Uterus (tissue), 4 donors: ENCODE measurements around the gene JAZF1. TPM values are rescaled to one million over a fixed set of nuclear protein-coding genes. Genes with fewer than 3 reads are reported as not detected.
A peak's percentile ranks its signal among the peaks of the same experiment; 100 is the strongest.

Experiments
- DNase-seq, 2 donors: peaks; one replicate each; pipeline ENCODE4 v3.0.0-alpha.2; 2019 to 2020
- H3K27ac ChIP-seq, 2 donors: fragments of 200-600 bp; sonication (generic); 1 replicate in 1 of 2; 2 replicates in 1 of 2; pipeline ENCODE4 v1.5.1; 2016 to 2018
- H3K27me3 ChIP-seq, 2 donors: fragments of 200-600 bp; sonication (generic); one replicate each; pipeline ENCODE4 v1.5.1; 2018 to 2019; ENCODE audit warnings: control low read depth in 1 of 2
- H3K36me3 ChIP-seq, 2 donors: fragments of 200-600 bp; sonication (generic); one replicate each; pipeline ENCODE4 v1.5.1; 2019; ENCODE audit warnings: control low read depth in 1 of 2
- H3K4me1 ChIP-seq, 2 donors: fragments of 200-600 bp; sonication (generic); one replicate each; pipeline ENCODE4 v1.5.1; 2018 to 2019; ENCODE audit warnings: control low read depth in 1 of 2
- H3K4me3 ChIP-seq, 2 donors: fragments of 200-600 bp; sonication (generic); 1 replicate in 1 of 2; 2 replicates in 1 of 2; pipeline ENCODE4 v1.5.1; 2018 to 2019; ENCODE audit warnings: mild to moderate bottlenecking in 1 of 2
- H3K9me3 ChIP-seq, 2 donors: fragments of 200-600 bp; sonication (generic); one replicate each; pipeline ENCODE4 v1.5.1; 2019; ENCODE audit warnings: control low read depth in 1 of 2
- CTCF ChIP-seq, 4 experiments: fragments of 200-600 bp in 2 of 4; fragments of 450-650 bp in 2 of 4; sonication (generic) in 2 of 4; IDR thresholded peaks; one replicate each; pipeline ENCODE4 v1.5.1; 2016 to 2019; ENCODE audit warnings: antibody characterized with exemption in 4 of 4, mild to moderate bottlenecking in 2 of 4, moderate library complexity in 1 of 4
- POLR2A ChIP-seq, 2 donors: fragments of 450-650 bp; IDR thresholded peaks; one replicate each; pipeline ENCODE4 v1.6.1; 2016; ENCODE audit warnings: antibody characterized with exemption in 2 of 2, mild to moderate bottlenecking in 1 of 2, moderate library complexity in 1 of 2
- intact Hi-C: fragments of 100-400 bp; cut with DNase I; formaldehyde crosslinking; loops from one replicate; pipeline ENCODE4 v1.15.1; 2023; ENCODE audit warnings: low total_unique reads
- total RNA-seq, 4 donors: library from RNA; depleted of rRNA in 3 of 4; stranded (reverse); fragments of >200 nt in 3 of 4; gene quantifications; one replicate each; pipeline versions ENCODE4 v1.1.0 to v1.2.4, GENCODE V29; 2014 to 2023
- donor health status: DM: yes; HTN: yes; CAD: no.

JAZF1 gene
- total RNA-seq, 4 donors from 2014 or later: 27.6 to 58.5 (median 34.4) TPM

GRCh38 chr7:28067171-28067570 is 113.4 kb downstream of the JAZF1 start:
- TF ChIP-seq CTCF (IDR thresholded peaks at IDR 0.05) (no peak), POLR2A (IDR thresholded peaks at IDR 0.05) (no peak)
- intact Hi-C loops: no loop called here
- no peaks in the 10 kb centered on the region for H3K36me3 ChIP-seq
- H3K27me3 ChIP-seq: no peaks in the 10 kb centered on the region
- H3K27ac ChIP-seq: peak overlapping the region; percentile 86 to 89
- no peak for DNase-seq
- H3K4me1 ChIP-seq: peaks cover 0 to 44% of the 10 kb centered on the region in 2 donors
- H3K9me3 ChIP-seq: no peaks in the 10 kb centered on the region
- no peak overlapping the region for H3K4me3 ChIP-seq

- intact Hi-C loops: no loop called here
- Histone ChIP-seq H3K9me3 (no peaks in the 10 kb centered on the region), H3K36me3 (no peaks in the 10 kb centered on the region), H3K27ac (peak overlapping the region; percentile 86 to 89), H3K4me3 (peak overlapping the region in 1 of 2 donors; percentile 4), H3K27me3 (no peaks in the 10 kb centered on the region), H3K4me1 (peaks cover 0 to 38% of the 10 kb centered on the region in 2 donors)
- TF ChIP-seq POLR2A (IDR thresholded peaks at IDR 0.05): no peak
- TF ChIP-seq CTCF (IDR thresholded peaks at IDR 0.05): no peak
- no peak for DNase-seq
Measured at GRCh38 chr7:28065721-28066285, 114.8 kb downstream of the JAZF1 start.

GRCh38 chr7:28065308-28065707 is 115.3 kb downstream of the JAZF1 start:
- no peaks in the 10 kb centered on the region for H3K9me3 ChIP-seq
- H3K27me3 ChIP-seq: no peaks in the 10 kb centered on the region
- DNase-seq: peak; percentile 40 to 64
- peak overlapping the region; percentile 86 to 89 for H3K27ac ChIP-seq
- TF ChIP-seq CTCF (IDR thresholded peaks at IDR 0.05) (no peak), POLR2A (IDR thresholded peaks at IDR 0.05) (no peak)
- peak overlapping the region in 1 of 2 donors; percentile 4 for H3K4me3 ChIP-seq
- H3K36me3 ChIP-seq: no peaks in the 10 kb centered on the region
- intact Hi-C loops: no loop called here
- H3K4me1 ChIP-seq: peaks cover 0 to 38% of the 10 kb centered on the region in 2 donors

GRCh38 chr7:28064437-28064836 is 116.2 kb downstream of the JAZF1 start:
- H3K27me3 ChIP-seq: no peaks in the 10 kb centered on the region
- DNase-seq: no peak
- intact Hi-C loops: no loop called here
- no peaks in the 10 kb centered on the region for H3K9me3 ChIP-seq
- no peaks in the 10 kb centered on the region for H3K36me3 ChIP-seq
- H3K27ac ChIP-seq: peak overlapping the region; percentile 86 to 89
- no peak overlapping the region for H3K4me3 ChIP-seq
- H3K4me1 ChIP-seq: peaks cover 0 to 39% of the 10 kb centered on the region in 2 donors
- TF ChIP-seq CTCF (IDR thresholded peaks at IDR 0.05) (no peak), POLR2A (IDR thresholded peaks at IDR 0.05) (no peak)

GRCh38 chr7:28062197-28062991 is 118.2 kb downstream of the JAZF1 start:
- Histone ChIP-seq H3K4me3 (no peak overlapping the region), H3K36me3 (no peaks in the 10 kb centered on the region), H3K27ac (peak overlapping the region; percentile 7 to 86), H3K27me3 (no peaks in the 10 kb centered on the region), H3K9me3 (no peaks in the 10 kb centered on the region), H3K4me1 (peaks cover 0 to 27% of the 10 kb centered on the region in 2 donors)
- peak; percentile 69 to 77 for DNase-seq
- TF ChIP-seq CTCF (IDR thresholded peaks at IDR 0.05) (peak; percentile 40 to 71 (median 58)), POLR2A (IDR thresholded peaks at IDR 0.05) (no peak)
- intact Hi-C loops: no loop called here
